Mucosa of rectum (tissue), 2 donors: ENCODE measurements around the gene OR52D1.

Experiments
- H3K27ac ChIP-seq, 2 donors: one replicate each; pipeline ENCODE4 v1.7.0; 2013; ENCODE audit warnings: inconsistent platforms in 2 of 2, low read depth in 2 of 2, low read length in 2 of 2
- H3K27me3 ChIP-seq, 2 donors: one replicate each; pipeline ENCODE4 v1.7.0; 2013; ENCODE audit warnings: low read length in 2 of 2; ENCODE audit not compliant: control insufficient read depth in 2 of 2, insufficient read depth in 2 of 2
- H3K36me3 ChIP-seq, 2 donors: one replicate each; pipeline ENCODE4 v1.7.0; 2013; ENCODE audit warnings: low read length in 2 of 2; ENCODE audit not compliant: control insufficient read depth in 2 of 2, insufficient read depth in 2 of 2
- H3K4me1 ChIP-seq, 2 donors: one replicate each; pipeline ENCODE4 v1.7.0; 2013; ENCODE audit warnings: low read length in 2 of 2, mild to moderate bottlenecking in 1 of 2; ENCODE audit not compliant: control insufficient read depth in 2 of 2, insufficient read depth in 2 of 2
- H3K4me3 ChIP-seq, 2 donors: one replicate each; pipeline ENCODE4 v1.7.0; 2013; ENCODE audit warnings: low read length in 2 of 2
- H3K9ac ChIP-seq, 2 donors: one replicate each; pipeline ENCODE4 v1.7.0; 2013; ENCODE audit warnings: low read length in 2 of 2, low read depth in 1 of 2, mild to moderate bottlenecking in 1 of 2
- H3K9me3 ChIP-seq, 2 donors: one replicate each; pipeline ENCODE4 v1.7.0; 2013; ENCODE audit warnings: low read length in 2 of 2; ENCODE audit not compliant: control insufficient read depth in 2 of 2
- donor health status: healthy.
- donor health status: Normal muscosa, but diverticular disease.

Gene OR52D1

GRCh38 chr11:5486421-5486820 is 2.1 kb upstream of the OR52D1 start:
- H3K4me1 ChIP-seq: no peaks in the 10 kb centered on the region
- H3K27ac ChIP-seq: no peak overlapping the region
- no peak overlapping the region for H3K9ac ChIP-seq
- H3K4me3 ChIP-seq: no peak overlapping the region
- H3K27me3 ChIP-seq: no peaks in the 10 kb centered on the region
- no peaks in the 10 kb centered on the region for H3K36me3 ChIP-seq
- H3K9me3 ChIP-seq: no peaks in the 10 kb centered on the region

- Histone ChIP-seq H3K4me1 (no peaks in the 10 kb centered on the region), H3K27me3 (no peaks in the 10 kb centered on the region), H3K9ac (no peak overlapping the region), H3K4me3 (no peak overlapping the region), H3K36me3 (no peaks in the 10 kb centered on the region), H3K27ac (no peak overlapping the region), H3K9me3 (no peaks in the 10 kb centered on the region)
These were observed 414 bp downstream of the OR52D1 start for GRCh38 chr11:5488798-5489399.

- Histone ChIP-seq H3K27ac (no peak overlapping the region), H3K27me3 (no peaks in the 10 kb centered on the region), H3K36me3 (no peaks in the 10 kb centered on the region), H3K9me3 (no peaks in the 10 kb centered on the region), H3K4me1 (no peaks in the 10 kb centered on the region), H3K4me3 (no peak overlapping the region), H3K9ac (no peak overlapping the region)
These were observed 1.3 kb downstream of the OR52D1 start for GRCh38 chr11:5489576-5490357.

- Histone ChIP-seq H3K27me3 (no peaks in the 10 kb centered on the region), H3K9ac (no peak overlapping the region), H3K4me3 (no peak overlapping the region), H3K27ac (no peak overlapping the region), H3K4me1 (no peaks in the 10 kb centered on the region), H3K9me3 (no peaks in the 10 kb centered on the region), H3K36me3 (no peaks in the 10 kb centered on the region)
These were observed 11.2 kb downstream of the OR52D1 start for GRCh38 chr11:5499671-5500070.

GRCh38 chr11:5500393-5500801 is 11.9 kb downstream of the OR52D1 start:
- Histone ChIP-seq H3K9me3 (no peaks in the 10 kb centered on the region), H3K27me3 (no peaks in the 10 kb centered on the region), H3K4me1 (no peaks in the 10 kb centered on the region), H3K9ac (no peak overlapping the region), H3K4me3 (no peak overlapping the region), H3K36me3 (no peaks in the 10 kb centered on the region), H3K27ac (no peak overlapping the region)

- Histone ChIP-seq H3K9me3 (no peaks in the 10 kb centered on the region), H3K4me3 (no peak overlapping the region), H3K9ac (no peak overlapping the region), H3K4me1 (no peaks in the 10 kb centered on the region), H3K27ac (no peak overlapping the region), H3K36me3 (no peaks in the 10 kb centered on the region), H3K27me3 (no peaks in the 10 kb centered on the region)
These were observed 16.0 kb downstream of the OR52D1 start for GRCh38 chr11:5504403-5504921.

- Histone ChIP-seq H3K27me3 (no peaks in the 10 kb centered on the region), H3K4me1 (no peaks in the 10 kb centered on the region), H3K36me3 (no peaks in the 10 kb centered on the region), H3K4me3 (no peak overlapping the region), H3K27ac (no peak overlapping the region), H3K9me3 (no peaks in the 10 kb centered on the region), H3K9ac (no peak overlapping the region)
These were observed 17.0 kb downstream of the OR52D1 start for GRCh38 chr11:5505363-5506048.

GRCh38 chr11:5507177-5507932 is 18.9 kb downstream of the OR52D1 start:
- no peaks in the 10 kb centered on the region for H3K36me3 ChIP-seq
- no peak overlapping the region for H3K9ac ChIP-seq
- H3K9me3 ChIP-seq: no peaks in the 10 kb centered on the region
- H3K27me3 ChIP-seq: no peaks in the 10 kb centered on the region
- no peak overlapping the region for H3K27ac ChIP-seq
- no peak overlapping the region for H3K4me3 ChIP-seq
- H3K4me1 ChIP-seq: no peaks in the 10 kb centered on the region

- Histone ChIP-seq H3K27me3 (no peaks in the 10 kb centered on the region), H3K9ac (no peak overlapping the region), H3K36me3 (no peaks in the 10 kb centered on the region), H3K4me3 (no peak overlapping the region), H3K27ac (no peak overlapping the region), H3K4me1 (no peaks in the 10 kb centered on the region), H3K9me3 (no peaks in the 10 kb centered on the region)
These were observed 19.4 kb downstream of the OR52D1 start for GRCh38 chr11:5507933-5508305.

GRCh38 chr11:5508605-5509004 is 20.1 kb downstream of the OR52D1 start:
- no peak overlapping the region for H3K27ac ChIP-seq
- H3K4me1 ChIP-seq: no peaks in the 10 kb centered on the region
- H3K4me3 ChIP-seq: no peak overlapping the region
- H3K36me3 ChIP-seq: no peaks in the 10 kb centered on the region
- H3K9ac ChIP-seq: no peak overlapping the region
- no peaks in the 10 kb centered on the region for H3K27me3 ChIP-seq
- H3K9me3 ChIP-seq: no peaks in the 10 kb centered on the region
